ENCODE measurements around the gene CIT.

The CIT gene

DNA sequence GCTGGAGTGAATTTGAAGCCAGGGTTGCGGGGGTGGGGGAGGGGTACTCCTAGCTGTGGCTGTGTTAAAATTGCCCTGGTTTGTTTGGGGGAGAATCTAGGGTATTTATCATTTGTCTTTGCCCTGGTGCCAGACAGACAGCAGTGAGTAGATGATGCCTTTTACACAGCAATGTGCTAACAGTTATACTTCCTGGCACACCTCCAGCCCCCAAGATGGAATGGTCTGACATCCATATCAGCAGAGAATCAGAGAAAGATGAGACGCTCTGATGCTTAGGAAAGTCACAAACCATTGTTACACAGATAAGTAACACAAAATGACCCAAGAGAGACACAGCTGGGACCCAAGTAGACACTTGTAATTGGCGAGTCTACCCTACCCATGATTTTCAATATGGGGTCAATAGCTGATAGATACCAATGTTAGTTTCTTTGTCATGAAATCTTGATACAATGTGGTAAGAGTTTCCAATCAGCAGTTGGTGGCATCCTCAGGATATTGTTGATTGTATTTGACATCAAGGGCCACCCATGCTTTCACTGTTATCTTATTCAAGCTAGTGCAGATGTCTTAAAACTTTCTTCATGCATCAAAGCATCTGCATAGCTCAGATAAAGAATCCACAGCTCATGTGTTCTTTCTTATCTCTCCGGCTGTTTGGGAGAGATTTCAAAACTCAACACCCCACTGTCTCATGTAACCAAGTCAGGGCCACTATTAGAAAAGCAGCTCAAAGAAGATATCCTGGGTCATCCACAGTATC lies 211.8 kb downstream of the CIT start:
- no peak for TF ChIP-seq FEZF1 (tag by site-specific recombination; IDR thresholded peaks at IDR 0.05)
- TF ChIP-seq, protein P1, sequence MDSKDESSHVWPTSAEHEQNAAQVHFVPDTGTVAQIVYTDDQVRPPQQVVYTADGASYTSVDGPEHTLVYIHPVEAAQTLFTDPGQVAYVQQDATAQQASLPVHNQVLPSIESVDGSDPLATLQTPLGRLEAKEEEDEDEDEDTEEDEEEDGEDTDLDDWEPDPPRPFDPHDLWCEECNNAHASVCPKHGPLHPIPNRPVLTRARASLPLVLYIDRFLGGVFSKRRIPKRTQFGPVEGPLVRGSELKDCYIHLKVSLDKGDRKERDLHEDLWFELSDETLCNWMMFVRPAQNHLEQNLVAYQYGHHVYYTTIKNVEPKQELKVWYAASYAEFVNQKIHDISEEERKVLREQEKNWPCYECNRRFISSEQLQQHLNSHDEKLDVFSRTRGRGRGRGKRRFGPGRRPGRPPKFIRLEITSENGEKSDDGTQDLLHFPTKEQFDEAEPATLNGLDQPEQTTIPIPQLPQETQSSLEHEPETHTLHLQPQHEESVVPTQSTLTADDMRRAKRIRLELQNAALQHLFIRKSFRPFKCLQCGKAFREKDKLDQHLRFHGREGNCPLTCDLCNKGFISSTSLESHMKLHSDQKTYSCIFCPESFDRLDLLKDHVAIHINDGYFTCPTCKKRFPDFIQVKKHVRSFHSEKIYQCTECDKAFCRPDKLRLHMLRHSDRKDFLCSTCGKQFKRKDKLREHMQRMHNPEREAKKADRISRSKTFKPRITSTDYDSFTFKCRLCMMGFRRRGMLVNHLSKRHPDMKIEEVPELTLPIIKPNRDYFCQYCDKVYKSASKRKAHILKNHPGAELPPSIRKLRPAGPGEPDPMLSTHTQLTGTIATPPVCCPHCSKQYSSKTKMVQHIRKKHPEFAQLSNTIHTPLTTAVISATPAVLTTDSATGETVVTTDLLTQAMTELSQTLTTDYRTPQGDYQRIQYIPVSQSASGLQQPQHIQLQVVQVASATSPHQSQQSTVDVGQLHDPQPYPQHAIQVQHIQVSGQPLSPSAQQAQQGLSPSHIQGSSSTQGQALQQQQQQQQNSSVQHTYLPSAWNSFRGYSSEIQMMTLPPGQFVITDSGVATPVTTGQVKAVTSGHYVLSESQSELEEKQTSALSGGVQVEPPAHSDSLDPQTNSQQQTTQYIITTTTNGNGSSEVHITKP (tag by site-specific recombination; IDR thresholded peaks at IDR 0.05) = 0 out of 2 replicates have a peak, but pooled peaks have one; percentile 24
- H3K9me3 ChIP-seq (ENCODE audit: control insufficient read depth, insufficient read depth, low read depth, low read length) = no peaks in the 10 kb centered on the region
- ChIA-PET POLR2A (no interaction called here), CTCF (interaction anchor here (1.4 kb wide), 2 partner anchors 16 to 221 kb away, joined by 4 to 6 read pairs; no protein-coding TSS in a partner anchor)
- H3K36me3 ChIP-seq (ENCODE audit: control insufficient read depth in 2 of 2, insufficient read depth in 1 of 2, low read length in 2 of 2) = peaks cover 0 to 8% of the 10 kb centered on the region in 2 experiments; a peak in 2 of 3 replicates
- no peak overlapping the region for H3K27ac ChIP-seq (ENCODE audit: extremely low read depth, low read depth, low read length)
- no peak overlapping the region for H3K4me3 ChIP-seq (ENCODE audit: low read depth, low read length)
- no peaks in the 10 kb centered on the region for H3K4me1 ChIP-seq (ENCODE audit: control insufficient read depth, insufficient read depth, low read length)

GRCh38 chr12:119664642-119665041 lies 212.5 kb downstream of the CIT start:
- POLR2A ChIA-PET = no interaction called here
- Histone ChIP-seq H3K27ac (ENCODE audit: extremely low read depth, low read depth, low read length) (no peak overlapping the region), H3K4me3 (ENCODE audit: low read depth, low read length) (no peak overlapping the region), H3K9me3 (ENCODE audit: control insufficient read depth, insufficient read depth, low read depth, low read length) (no peaks in the 10 kb centered on the region), H3K4me1 (ENCODE audit: control insufficient read depth, insufficient read depth, low read length) (no peaks in the 10 kb centered on the region), H3K36me3 (ENCODE audit: control insufficient read depth in 2 of 2, insufficient read depth in 1 of 2, low read length in 2 of 2) (peaks cover 0 to under 1% of the 10 kb centered on the region in 2 experiments; a peak in 2 of 3 replicates)
- CTCF ChIA-PET = interaction anchor here (0.6 to 1.4 kb wide), 3 partner anchors 15 to 220 kb away, joined by 3 to 6 read pairs (median 4); no protein-coding TSS in a partner anchor
- TF ChIP-seq ZNF548 (tag by site-specific recombination; IDR thresholded peaks at IDR 0.05) (no peak), ZNF184 (tag by site-specific recombination; IDR thresholded peaks at IDR 0.05) (no peak), ZFHX2 (tag by site-specific recombination; conservative IDR thresholded peaks at IDR 0.05) (no peak), ZNF654 (tag by site-specific recombination; IDR thresholded peaks at IDR 0.05; ENCODE audit: low read depth) (no peak), REST (tag by site-specific recombination; IDR thresholded peaks at IDR 0.05) (no peak), BCL6B (tag by site-specific recombination; IDR thresholded peaks at IDR 0.05) (no peak), ZNF19 (tag by site-specific recombination; IDR thresholded peaks at IDR 0.05; ENCODE audit: low read depth) (no peak), ZNF830 (tag by site-specific recombination; IDR thresholded peaks at IDR 0.05; ENCODE audit: low read depth) (no peak), ZNF16 (tag by site-specific recombination; IDR thresholded peaks at IDR 0.05; ENCODE audit: low read depth) (no peak), ZNF473 (tag by site-specific recombination; IDR thresholded peaks at IDR 0.05) (no peak), ZBTB17 (tag by site-specific recombination; IDR thresholded peaks at IDR 0.05) (no peak), TCF7L2 (IDR thresholded peaks at IDR 0.05; ENCODE audit: borderline replicate concordance, low read depth, low read length) (no peak), KLF9 (tag by site-specific recombination; IDR thresholded peaks at IDR 0.05; ENCODE audit: low read depth) (no peak), ZNF2 (tag by site-specific recombination; IDR thresholded peaks at IDR 0.05) (no peak), ZNF645 (tag by site-specific recombination; IDR thresholded peaks at IDR 0.05) (no peak), ZNF292 (tag by site-specific recombination; IDR thresholded peaks at IDR 0.05; ENCODE audit: borderline replicate concordance, low read depth) (no peak), ZNF670 (tag by site-specific recombination; IDR thresholded peaks at IDR 0.05; ENCODE audit: low read depth) (no peak)
- TF ChIP-seq, protein P2, sequence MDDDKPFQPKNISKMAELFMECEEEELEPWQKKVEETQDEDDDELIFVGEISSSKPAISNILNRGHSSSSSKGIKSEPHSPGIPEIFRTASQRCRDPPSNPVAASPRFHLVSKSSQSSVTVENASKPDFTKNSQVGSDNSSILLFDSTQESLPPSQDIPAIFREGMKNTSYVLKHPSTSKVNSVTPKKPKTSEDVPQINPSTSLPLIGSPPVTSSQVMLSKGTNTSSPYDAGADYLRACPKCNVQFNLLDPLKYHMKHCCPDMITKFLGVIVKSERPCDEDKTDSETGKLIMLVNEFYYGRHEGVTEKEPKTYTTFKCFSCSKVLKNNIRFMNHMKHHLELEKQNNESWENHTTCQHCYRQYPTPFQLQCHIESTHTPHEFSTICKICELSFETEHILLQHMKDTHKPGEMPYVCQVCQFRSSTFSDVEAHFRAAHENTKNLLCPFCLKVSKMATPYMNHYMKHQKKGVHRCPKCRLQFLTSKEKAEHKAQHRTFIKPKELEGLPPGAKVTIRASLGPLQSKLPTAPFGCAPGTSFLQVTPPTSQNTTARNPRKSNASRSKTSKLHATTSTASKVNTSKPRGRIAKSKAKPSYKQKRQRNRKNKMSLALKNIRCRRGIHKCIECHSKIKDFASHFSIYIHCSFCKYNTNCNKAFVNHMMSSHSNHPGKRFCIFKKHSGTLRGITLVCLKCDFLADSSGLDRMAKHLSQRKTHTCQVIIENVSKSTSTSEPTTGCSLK (tag by site-specific recombination; IDR thresholded peaks at IDR 0.05) = no peak
